GM23338 (cell line): Measurements from ENCODE around the gene AXL. TPM values are rescaled to one million over a fixed set of nuclear protein-coding genes. Genes with fewer than 3 reads are reported as not detected.

Experiments
- ATAC-seq: fragments of 200-7000 bp; cut with Tn5 transposase; 3 replicates; pipeline ENCODE4 v1.9.1; 2020
- DNase-seq: peaks from one replicate; pipeline ENCODE4 v3.0.0-alpha.2; 2015; ENCODE audit warnings: low spot score
- H2AFZ ChIP-seq: fragments of 200-600 bp; sonication (generic); 2 replicates; pipeline ENCODE4 v1.8.0; 2016; ENCODE audit warnings: antibody characterized with exemption, mild to moderate bottlenecking, moderate library complexity
- H3F3A ChIP-seq: fragments of 200-600 bp; sonication (generic); replicated peaks from 2 replicates; pipeline ENCODE4 v1.8.0; 2017; ENCODE audit warnings: antibody characterized with exemption, mixed run types, low read depth
- H3K27ac ChIP-seq: fragments of 200-600 bp; sonication (generic); 2 replicates; pipeline ENCODE4 v1.6.1; 2016; ENCODE audit warnings: low read depth
- H3K27me3 ChIP-seq: fragments of 200-600 bp; sonication (generic); 2 replicates; pipeline ENCODE4 v1.8.0; 2016; ENCODE audit warnings: mild to moderate bottlenecking, mixed run types, moderate library complexity; ENCODE audit not compliant: insufficient read depth
- H3K36me3 ChIP-seq: fragments of 200-600 bp; sonication (generic); 2 replicates; pipeline ENCODE4 v1.8.0; 2016; ENCODE audit warnings: mild to moderate bottlenecking; ENCODE audit not compliant: insufficient read depth
- H3K4me1 ChIP-seq: fragments of 200-600 bp; sonication (generic); 2 replicates; pipeline ENCODE4 v1.8.0; 2016; ENCODE audit warnings: mild to moderate bottlenecking, moderate library complexity; ENCODE audit not compliant: insufficient read depth
- H3K4me2 ChIP-seq: fragments of 200-600 bp; sonication (generic); 2 replicates; pipeline ENCODE4 v1.7.1; 2017; ENCODE audit warnings: mixed run types
- H3K4me3 ChIP-seq: fragments of 200-600 bp; sonication (generic); 2 replicates; pipeline ENCODE4 v1.6.1; 2016; ENCODE audit warnings: mixed run types
- H3K79me2 ChIP-seq: fragments of 200-600 bp; sonication (generic); replicated peaks from 2 replicates; pipeline ENCODE4 v1.8.0; 2017; ENCODE audit warnings: mild to moderate bottlenecking; ENCODE audit not compliant: insufficient read depth
- H3K9me2 ChIP-seq: fragments of 200-600 bp; sonication (generic); 2 replicates; pipeline ENCODE4 v1.8.0; 2017; ENCODE audit not compliant: insufficient read depth
- H4K20me1 ChIP-seq: fragments of 200-600 bp; sonication (generic); replicated peaks from 2 replicates; pipeline ENCODE4 v1.8.0; 2017; ENCODE audit warnings: mild to moderate bottlenecking; ENCODE audit not compliant: insufficient read depth
- H3K27ac Mint-ChIP-seq: 2 replicates; pipeline ENCODE4 v1.8.0; 2020; ENCODE audit warnings: inconsistent platforms, mild to moderate bottlenecking, moderate library complexity, mixed read lengths
- H3K27me3 Mint-ChIP-seq: 3 replicates; pipeline ENCODE4 v1.8.0; 2022; ENCODE audit warnings: low read depth, mild to moderate bottlenecking, moderate library complexity, mixed read lengths, inconsistent platforms; ENCODE audit not compliant: insufficient read depth, poor library complexity
- H3K36me3 Mint-ChIP-seq: 3 replicates; pipeline ENCODE4 v1.8.0; 2021; ENCODE audit warnings: low read depth, mild to moderate bottlenecking, inconsistent platforms, moderate library complexity, mixed read lengths
- H3K4me1 Mint-ChIP-seq: 3 replicates; pipeline ENCODE4 v1.8.0; 2020; ENCODE audit warnings: mild to moderate bottlenecking, inconsistent platforms, mixed read lengths
- H3K4me3 Mint-ChIP-seq: 3 replicates; pipeline ENCODE4 v1.8.0; 2021; ENCODE audit warnings: moderate library complexity, mild to moderate bottlenecking, inconsistent platforms, mixed read lengths
- H3K9me3 Mint-ChIP-seq: 3 replicates; pipeline ENCODE4 v1.8.0; 2020; ENCODE audit warnings: moderate library complexity, mild to moderate bottlenecking, inconsistent platforms, mixed read lengths
- CREB1 ChIP-seq: fragments of 250-450 bp; sonication (Bioruptor Pico); IDR thresholded peaks from 2 replicates; pipeline ENCODE4 v1.5.0; 2020; ENCODE audit warnings: low read depth, mild to moderate bottlenecking, moderate library complexity
- EZH2 ChIP-seq: fragments of 200-600 bp; sonication (generic); IDR thresholded peaks from one replicate; pipeline ENCODE4 v1.8.0; 2017; ENCODE audit warnings: antibody characterized with exemption, mild to moderate bottlenecking, low read depth; ENCODE audit not compliant: unreplicated experiment
- JUNB ChIP-seq: IDR thresholded peaks from one replicate; pipeline ENCODE4 v1.6.1; 2016; ENCODE audit warnings: antibody characterized with exemption; ENCODE audit not compliant: unreplicated experiment
- NANOG ChIP-seq: IDR thresholded peaks from 2 replicates; pipeline ENCODE4 v1.6.1; 2016; ENCODE audit warnings: antibody characterized with exemption, borderline replicate concordance
- POLR2AphosphoS5 ChIP-seq: IDR thresholded peaks from 2 replicates; pipeline ENCODE4 v1.6.1; 2016; ENCODE audit warnings: antibody characterized with exemption, low read depth
- STAT1 ChIP-seq: IDR thresholded peaks from one replicate; pipeline ENCODE4 v1.6.1; 2016; ENCODE audit warnings: antibody characterized with exemption; ENCODE audit not compliant: unreplicated experiment
- ZNF114 ChIP-seq: fragments of 250-450 bp; sonication (Bioruptor Pico); IDR thresholded peaks from 2 replicates; pipeline ENCODE4 v1.5.0; 2020; ENCODE audit warnings: mild to moderate bottlenecking, moderate library complexity
- ZNF331 ChIP-seq: fragments of 250-450 bp; sonication (Bioruptor Pico); IDR thresholded peaks from 2 replicates; pipeline ENCODE4 v1.5.0; 2020; ENCODE audit warnings: low read depth, mild to moderate bottlenecking, moderate library complexity
- polyA plus RNA-seq: library from polyadenylated mRNA; unstranded; fragments of >200 nt; fragmentation: Nextera tagmentation; extraction: Ambion mirVana; gene quantifications from 2 replicates; pipeline ENCODE4 v1.2.1, GENCODE V29; 2016
- total RNA-seq: library from RNA; depleted of rRNA; stranded (reverse); fragments of >200 nt; shearing (Covaris generic); gene quantifications from 2 replicates; pipeline ENCODE4 v1.2.3, GENCODE V29; 2014
- TF ChIP-seq, protein P1 (sequence below): IDR thresholded peaks from one replicate; pipeline ENCODE4 v1.6.1; 2018; ENCODE audit warnings: antibody characterized with exemption; ENCODE audit not compliant: unreplicated experiment
- TF ChIP-seq, protein P2 (sequence below): IDR thresholded peaks from 2 replicates; pipeline ENCODE4 v1.6.1; 2016; ENCODE audit warnings: antibody characterized with exemption
- TF ChIP-seq, protein P3 (sequence below): fragments of 250-450 bp; sonication (Bioruptor Pico); IDR thresholded peaks from 2 replicates; pipeline ENCODE4 v1.5.0; 2020; ENCODE audit warnings: mild to moderate bottlenecking, moderate library complexity

AXL gene
- total and polyA plus RNA-seq, 2 experiments from 2014 or later: 9.0 to 28.4 TPM

DNA sequence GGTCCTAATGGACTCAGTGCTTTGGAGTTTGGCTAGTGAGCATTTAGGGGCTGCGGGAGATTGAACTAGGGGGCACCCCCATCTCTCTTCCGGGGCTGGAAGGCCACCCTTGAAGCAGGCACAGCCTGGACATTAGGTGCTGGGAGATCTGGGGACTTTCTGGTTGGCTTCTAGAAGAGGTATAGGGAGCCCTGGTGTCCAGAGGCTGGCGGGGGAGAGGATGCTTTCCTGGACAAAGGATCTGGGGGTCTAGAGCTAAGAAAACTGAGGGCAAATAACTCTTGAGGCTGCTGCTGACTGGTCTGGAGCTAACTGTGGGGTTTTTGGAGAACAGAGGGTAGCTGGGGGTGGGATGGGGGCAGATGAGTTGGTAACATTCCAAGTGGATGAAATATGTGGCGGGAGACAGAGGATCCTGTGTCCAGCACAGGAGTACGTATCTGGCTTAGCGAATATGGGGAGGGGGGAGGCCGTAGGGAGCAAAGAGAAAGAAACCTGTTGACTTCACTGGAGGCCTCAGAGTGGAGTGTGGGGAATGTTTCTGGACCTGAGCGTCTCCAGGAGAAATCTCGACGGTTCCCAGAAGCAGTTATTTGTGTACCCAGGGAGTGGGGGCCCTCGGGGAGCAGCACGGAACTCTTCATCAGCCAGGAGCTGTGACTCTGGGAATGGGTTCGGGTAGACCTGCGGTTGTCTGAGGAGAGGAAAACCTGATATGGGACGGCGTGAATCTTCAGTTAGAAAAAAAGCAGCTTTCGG, 46.6 kb downstream of the AXL start (continued):
- no peak for TF ChIP-seq NANOG
- TF ChIP-seq EZH2: no peak
- TF ChIP-seq, protein P1, sequence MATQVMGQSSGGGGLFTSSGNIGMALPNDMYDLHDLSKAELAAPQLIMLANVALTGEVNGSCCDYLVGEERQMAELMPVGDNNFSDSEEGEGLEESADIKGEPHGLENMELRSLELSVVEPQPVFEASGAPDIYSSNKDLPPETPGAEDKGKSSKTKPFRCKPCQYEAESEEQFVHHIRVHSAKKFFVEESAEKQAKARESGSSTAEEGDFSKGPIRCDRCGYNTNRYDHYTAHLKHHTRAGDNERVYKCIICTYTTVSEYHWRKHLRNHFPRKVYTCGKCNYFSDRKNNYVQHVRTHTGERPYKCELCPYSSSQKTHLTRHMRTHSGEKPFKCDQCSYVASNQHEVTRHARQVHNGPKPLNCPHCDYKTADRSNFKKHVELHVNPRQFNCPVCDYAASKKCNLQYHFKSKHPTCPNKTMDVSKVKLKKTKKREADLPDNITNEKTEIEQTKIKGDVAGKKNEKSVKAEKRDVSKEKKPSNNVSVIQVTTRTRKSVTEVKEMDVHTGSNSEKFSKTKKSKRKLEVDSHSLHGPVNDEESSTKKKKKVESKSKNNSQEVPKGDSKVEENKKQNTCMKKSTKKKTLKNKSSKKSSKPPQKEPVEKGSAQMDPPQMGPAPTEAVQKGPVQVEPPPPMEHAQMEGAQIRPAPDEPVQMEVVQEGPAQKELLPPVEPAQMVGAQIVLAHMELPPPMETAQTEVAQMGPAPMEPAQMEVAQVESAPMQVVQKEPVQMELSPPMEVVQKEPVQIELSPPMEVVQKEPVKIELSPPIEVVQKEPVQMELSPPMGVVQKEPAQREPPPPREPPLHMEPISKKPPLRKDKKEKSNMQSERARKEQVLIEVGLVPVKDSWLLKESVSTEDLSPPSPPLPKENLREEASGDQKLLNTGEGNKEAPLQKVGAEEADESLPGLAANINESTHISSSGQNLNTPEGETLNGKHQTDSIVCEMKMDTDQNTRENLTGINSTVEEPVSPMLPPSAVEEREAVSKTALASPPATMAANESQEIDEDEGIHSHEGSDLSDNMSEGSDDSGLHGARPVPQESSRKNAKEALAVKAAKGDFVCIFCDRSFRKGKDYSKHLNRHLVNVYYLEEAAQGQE: no peak
- TF ChIP-seq, protein P2, sequence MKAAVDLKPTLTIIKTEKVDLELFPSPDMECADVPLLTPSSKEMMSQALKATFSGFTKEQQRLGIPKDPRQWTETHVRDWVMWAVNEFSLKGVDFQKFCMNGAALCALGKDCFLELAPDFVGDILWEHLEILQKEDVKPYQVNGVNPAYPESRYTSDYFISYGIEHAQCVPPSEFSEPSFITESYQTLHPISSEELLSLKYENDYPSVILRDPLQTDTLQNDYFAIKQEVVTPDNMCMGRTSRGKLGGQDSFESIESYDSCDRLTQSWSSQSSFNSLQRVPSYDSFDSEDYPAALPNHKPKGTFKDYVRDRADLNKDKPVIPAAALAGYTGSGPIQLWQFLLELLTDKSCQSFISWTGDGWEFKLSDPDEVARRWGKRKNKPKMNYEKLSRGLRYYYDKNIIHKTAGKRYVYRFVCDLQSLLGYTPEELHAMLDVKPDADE: no peak

DNA sequence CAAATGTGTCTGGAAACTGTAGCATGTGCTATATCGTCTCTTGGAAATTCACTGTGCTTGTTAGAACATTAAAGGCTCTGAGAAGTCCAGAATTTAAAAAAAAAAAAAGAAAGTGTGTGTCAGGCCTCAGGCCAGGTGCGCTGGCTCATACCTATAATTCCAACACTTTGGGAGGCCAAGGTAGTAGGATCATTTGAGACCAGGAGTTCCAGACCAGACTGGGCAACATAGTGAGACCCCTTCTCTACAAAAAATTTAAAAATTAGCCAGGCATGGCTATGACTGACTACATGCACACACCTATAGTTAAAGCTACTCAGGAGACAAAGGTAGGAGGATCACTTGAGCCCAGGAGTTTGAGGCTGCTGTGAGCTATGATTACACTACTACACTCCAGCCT, 50.0 kb downstream of the AXL start:
- H4K20me1 ChIP-seq: peaks cover 45% of the 10 kb centered on the region
- Mint-ChIP-seq H3K36me3 (peaks cover 86% of the 10 kb centered on the region), H3K4me3 (no peak overlapping the region), H3K9me3 (no peaks in the 10 kb centered on the region; the same call in 2 of the 3 replicates), H3K4me1 (peaks cover 19% of the 10 kb centered on the region), H3K27ac (no peak overlapping the region), H3K27me3 (peaks cover 11% of the 10 kb centered on the region)
- H3K4me3 ChIP-seq: no peak overlapping the region
- H3K79me2 ChIP-seq: peaks cover 62% of the 10 kb centered on the region
- H3K9me2 ChIP-seq: no peaks in the 10 kb centered on the region
- peaks cover 7% of the 10 kb centered on the region for H3K4me1 ChIP-seq
- no peak for DNase-seq
- H2AFZ ChIP-seq: no peak overlapping the region
- no peaks in the 10 kb centered on the region for H3K27me3 ChIP-seq
- H3K4me2 ChIP-seq: no peak overlapping the region
- H3K36me3 ChIP-seq: peaks cover 59% of the 10 kb centered on the region
- no peak for ATAC-seq
- peaks cover 32% of the 10 kb centered on the region for H3F3A ChIP-seq
- no peak for TF ChIP-seq STAT1
- TF ChIP-seq JUNB: no peak
- no peak for TF ChIP-seq ZNF331 (CRISPR knock-in tag)
- TF ChIP-seq POLR2AphosphoS5: no peak
- TF ChIP-seq CREB1 (CRISPR knock-in tag): no peak
- TF ChIP-seq, protein P2: no peak
- no peak for TF ChIP-seq EZH2
- TF ChIP-seq ZNF114 (CRISPR knock-in tag): no peak
- TF ChIP-seq, protein P3, sequence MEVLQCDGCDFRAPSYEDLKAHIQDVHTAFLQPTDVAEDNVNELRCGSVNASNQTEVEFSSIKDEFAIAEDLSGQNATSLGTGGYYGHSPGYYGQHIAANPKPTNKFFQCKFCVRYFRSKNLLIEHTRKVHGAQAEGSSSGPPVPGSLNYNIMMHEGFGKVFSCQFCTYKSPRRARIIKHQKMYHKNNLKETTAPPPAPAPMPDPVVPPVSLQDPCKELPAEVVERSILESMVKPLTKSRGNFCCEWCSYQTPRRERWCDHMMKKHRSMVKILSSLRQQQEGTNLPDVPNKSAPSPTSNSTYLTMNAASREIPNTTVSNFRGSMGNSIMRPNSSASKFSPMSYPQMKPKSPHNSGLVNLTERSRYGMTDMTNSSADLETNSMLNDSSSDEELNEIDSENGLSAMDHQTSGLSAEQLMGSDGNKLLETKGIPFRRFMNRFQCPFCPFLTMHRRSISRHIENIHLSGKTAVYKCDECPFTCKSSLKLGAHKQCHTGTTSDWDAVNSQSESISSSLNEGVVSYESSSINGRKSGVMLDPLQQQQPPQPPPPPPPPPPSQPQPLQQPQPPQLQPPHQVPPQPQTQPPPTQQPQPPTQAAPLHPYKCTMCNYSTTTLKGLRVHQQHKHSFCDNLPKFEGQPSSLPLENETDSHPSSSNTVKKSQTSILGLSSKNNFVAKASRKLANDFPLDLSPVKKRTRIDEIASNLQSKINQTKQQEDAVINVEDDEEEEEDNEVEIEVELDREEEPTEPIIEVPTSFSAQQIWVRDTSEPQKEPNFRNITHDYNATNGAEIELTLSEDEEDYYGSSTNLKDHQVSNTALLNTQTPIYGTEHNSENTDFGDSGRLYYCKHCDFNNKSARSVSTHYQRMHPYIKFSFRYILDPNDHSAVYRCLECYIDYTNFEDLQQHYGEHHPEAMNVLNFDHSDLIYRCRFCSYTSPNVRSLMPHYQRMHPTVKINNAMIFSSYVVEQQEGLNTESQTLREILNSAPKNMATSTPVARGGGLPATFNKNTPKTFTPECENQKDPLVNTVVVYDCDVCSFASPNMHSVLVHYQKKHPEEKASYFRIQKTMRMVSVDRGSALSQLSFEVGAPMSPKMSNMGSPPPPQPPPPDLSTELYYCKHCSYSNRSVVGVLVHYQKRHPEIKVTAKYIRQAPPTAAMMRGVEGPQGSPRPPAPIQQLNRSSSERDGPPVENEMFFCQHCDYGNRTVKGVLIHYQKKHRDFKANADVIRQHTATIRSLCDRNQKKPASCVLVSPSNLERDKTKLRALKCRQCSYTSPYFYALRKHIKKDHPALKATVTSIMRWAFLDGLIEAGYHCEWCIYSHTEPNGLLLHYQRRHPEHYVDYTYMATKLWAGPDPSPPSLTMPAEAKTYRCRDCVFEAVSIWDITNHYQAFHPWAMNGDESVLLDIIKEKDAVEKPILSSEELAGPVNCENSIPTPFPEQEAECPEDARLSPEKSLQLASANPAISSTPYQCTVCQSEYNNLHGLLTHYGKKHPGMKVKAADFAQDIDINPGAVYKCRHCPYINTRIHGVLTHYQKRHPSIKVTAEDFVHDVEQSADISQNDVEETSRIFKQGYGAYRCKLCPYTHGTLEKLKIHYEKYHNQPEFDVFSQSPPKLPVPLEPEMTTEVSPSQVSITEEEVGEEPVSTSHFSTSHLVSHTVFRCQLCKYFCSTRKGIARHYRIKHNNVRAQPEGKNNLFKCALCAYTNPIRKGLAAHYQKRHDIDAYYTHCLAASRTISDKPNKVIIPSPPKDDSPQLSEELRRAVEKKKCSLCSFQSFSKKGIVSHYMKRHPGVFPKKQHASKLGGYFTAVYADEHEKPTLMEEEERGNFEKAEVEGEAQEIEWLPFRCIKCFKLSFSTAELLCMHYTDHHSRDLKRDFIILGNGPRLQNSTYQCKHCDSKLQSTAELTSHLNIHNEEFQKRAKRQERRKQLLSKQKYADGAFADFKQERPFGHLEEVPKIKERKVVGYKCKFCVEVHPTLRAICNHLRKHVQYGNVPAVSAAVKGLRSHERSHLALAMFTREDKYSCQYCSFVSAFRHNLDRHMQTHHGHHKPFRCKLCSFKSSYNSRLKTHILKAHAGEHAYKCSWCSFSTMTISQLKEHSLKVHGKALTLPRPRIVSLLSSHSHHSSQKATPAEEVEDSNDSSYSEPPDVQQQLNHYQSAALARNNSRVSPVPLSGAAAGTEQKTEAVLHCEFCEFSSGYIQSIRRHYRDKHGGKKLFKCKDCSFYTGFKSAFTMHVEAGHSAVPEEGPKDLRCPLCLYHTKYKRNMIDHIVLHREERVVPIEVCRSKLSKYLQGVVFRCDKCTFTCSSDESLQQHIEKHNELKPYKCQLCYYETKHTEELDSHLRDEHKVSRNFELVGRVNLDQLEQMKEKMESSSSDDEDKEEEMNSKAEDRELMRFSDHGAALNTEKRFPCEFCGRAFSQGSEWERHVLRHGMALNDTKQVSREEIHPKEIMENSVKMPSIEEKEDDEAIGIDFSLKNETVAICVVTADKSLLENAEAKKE (CRISPR knock-in tag): no peak
- H3K27ac ChIP-seq: no peak overlapping the region
